NK-92 (cell line): ENCODE results near the gene PCNX1.
"Not testable (repeated sequence)": the region's sequence is repeated elsewhere in the genome, so short reads cannot be mapped to it uniquely, and the experiment has no call there.

ENCODE experiments used
- DNase-seq: peaks from one replicate; lab custom pipeline; 2025; ENCODE audit not compliant: unreplicated experiment; lab: John Stamatoyannopoulos, UW

The PCNX1 gene

GRCh38 chr14:70907176-70907995, at the start of gene PCNX1:
PCNX1 (plus strand) TSS chr14:70907459; CDS start chr14:70907851, 392 bp downstream.
- DNase-seq: no peak

DNA sequence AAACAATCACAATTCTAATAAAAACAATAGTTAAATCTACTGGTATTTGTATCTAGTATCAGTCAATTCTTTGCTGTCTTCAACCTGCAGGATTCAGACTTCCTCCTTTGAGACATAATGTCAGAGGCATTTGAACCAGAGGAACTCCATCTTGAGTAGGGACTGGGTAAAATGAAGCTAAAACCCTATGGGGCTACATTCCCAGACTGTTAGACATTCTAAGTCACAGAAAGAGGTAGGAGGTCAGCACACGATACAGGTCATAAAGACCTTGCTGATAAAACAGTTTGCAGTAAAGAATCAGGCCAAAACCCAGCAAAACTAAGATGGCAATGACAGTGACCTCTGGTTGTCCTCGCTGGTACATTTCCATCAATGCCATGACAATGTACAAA, 49.8 kb upstream of the PCNX1 start:
- DNase-seq: no peak

DNA sequence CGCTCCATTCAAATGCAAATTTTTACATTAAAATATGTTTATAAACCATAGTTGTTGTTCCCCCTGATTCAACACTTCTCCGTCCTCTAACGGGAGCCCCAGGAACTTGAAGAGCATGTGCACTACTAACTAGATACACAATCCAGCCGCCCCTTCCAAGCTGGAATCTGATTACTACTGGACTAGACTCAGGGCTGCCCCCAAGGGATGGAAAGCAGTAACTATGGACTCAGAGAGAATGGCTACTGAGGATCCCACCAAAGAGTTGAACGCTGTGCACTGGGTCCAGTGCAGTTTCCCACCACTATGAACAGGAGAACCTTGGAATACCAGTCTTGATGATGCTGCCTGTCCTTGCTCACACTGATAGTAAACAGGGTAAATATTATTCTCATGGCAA, 48.6 kb upstream of the PCNX1 start:
- DNase-seq: no peak

DNA sequence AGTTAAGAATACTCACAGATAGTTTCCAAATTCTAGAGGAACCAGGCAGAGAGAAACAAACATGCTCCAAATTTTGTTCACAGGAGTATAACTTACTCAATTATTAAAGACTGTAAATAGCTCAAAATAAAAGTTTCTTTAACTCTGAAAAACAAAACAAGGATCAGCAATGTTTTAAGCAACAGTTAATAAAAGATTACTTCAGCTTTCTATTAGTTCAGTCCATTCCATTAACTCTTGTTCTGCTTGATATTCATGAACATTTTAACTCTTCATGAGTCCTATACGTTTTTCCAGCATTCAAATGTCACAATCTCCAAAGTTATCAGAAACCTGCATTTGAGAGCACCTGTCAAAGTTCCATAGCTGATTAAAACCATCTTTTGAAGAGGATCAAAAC, 40.3 kb upstream of the PCNX1 start:
- not testable (repeated sequence) for DNase-seq

GRCh38 chr14:70871001-70871400, 36.3 kb upstream of the PCNX1 start:
- DNase-seq: no peak

- DNase-seq: no peak
Measured at GRCh38 chr14:70871863-70872677, 35.2 kb upstream of the PCNX1 start.

GRCh38 chr14:70872678-70873020, 34.6 kb upstream of the PCNX1 start:
- DNase-seq: no peak

DNA sequence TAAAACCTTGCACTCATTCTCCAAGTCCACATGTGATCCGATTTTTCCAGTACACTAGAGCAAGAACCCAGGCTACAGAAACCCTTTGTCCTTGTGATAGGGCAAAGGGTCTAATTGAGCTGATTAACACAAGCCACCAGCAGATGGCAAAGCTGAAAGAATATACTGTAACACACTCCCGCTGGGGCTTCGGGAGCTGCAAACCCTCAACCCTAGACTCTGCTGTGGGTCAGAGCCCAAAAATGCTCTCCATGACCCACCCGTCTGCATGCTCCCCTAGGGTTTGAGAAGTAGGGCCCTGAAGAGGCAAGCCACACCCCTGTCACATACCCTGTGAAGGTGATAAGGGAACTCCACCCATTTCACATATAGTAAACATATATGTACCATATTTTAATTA, 33.6 kb upstream of the PCNX1 start:
- DNase-seq: no peak

GRCh38 chr14:70875811-70876460, 31.3 kb upstream of the PCNX1 start:
- not testable (repeated sequence) for DNase-seq

DNA sequence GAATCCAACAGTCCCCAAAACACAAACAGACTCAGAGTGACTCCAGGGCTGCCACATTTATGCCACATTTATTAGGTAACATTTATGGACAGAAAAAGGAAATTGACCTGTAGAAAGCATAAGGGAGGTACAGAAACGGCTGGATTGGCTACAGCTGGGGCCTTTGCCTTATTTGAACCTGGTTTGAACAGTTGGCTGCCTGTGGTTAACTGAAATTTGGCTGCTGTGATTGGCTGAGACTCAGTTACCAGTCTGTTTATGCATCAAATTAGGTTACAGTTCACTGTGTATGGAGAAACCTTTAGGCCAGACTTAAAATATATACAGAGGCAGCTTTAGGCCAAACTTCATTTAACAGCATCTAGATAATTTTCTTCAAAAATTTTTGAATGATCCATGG, 27.8 kb upstream of the PCNX1 start:
- no peak for DNase-seq

GRCh38 chr14:70880888-70881287, 26.4 kb upstream of the PCNX1 start:
- not testable (repeated sequence) for DNase-seq

DNA sequence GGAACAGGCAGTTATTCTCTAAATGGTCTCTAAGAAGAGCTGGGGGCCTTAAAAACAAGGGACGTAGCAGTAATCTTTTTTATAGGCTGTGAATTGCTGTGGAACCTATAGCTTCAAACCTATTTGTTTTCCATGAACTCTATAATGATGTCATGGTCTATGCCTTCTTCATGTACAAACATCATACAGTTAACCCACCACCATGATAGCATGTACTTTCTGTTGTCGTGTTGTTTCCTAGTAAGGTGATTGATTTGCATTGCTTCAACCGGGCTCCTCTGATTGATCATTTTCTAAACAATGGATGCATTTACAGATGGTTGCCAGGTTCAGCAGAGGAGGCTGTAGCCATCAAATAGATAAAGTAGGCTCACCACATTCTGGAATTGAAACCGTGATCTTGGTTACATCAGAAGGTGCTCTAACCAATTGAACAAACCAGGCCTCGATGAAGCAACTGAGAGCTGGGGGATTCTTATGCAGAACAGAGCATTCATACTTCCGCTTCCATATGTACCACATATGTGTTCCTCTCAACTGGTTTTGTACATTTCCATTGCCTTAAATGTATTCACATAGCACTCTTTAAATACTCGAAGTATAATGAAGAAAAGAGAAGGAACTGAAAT, 25.6 kb upstream of the PCNX1 start:
- no peak for DNase-seq

- DNase-seq: no peak
Measured at GRCh38 chr14:70882776-70883492, 24.3 kb upstream of the PCNX1 start.

- DNase-seq: no peak
Measured at GRCh38 chr14:70884595-70885342, 22.5 kb upstream of the PCNX1 start.

DNA sequence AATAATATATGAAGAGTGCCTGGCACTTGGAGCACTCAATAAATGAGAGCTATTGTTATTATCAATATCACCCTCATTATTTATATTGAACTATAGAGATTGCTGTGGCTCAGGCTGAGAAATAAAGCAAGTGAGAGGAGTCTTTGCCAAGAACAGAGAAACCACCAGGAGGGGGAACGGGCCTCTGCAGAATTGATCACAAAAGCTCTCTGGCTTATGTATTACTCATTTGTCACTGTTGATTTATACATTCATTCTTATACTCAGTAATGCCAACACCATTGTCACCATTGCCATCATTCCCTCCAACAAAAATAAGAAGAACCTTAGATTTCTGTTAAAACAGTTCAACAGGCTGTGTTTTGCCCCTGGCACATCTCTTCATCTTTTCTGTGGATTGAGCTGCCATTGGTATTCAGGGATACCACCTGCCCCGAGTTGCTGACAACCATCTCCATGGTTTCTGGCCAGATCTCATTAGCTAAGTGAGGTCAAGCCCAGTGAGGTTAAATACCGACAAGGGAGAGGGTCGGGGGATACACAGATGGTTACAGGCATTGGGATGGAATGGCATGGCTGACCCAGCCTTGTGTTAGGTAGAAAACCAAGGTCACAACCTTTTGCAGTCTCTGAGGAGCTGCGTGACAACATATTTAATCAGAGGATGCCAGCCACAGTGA, 21.8 kb upstream of the PCNX1 start:
- no peak for DNase-seq

GRCh38 chr14:70886421-70887206, 20.6 kb upstream of the PCNX1 start:
- no peak for DNase-seq

- no peak for DNase-seq
Measured at GRCh38 chr14:70887207-70887681, 20.0 kb upstream of the PCNX1 start.

DNA sequence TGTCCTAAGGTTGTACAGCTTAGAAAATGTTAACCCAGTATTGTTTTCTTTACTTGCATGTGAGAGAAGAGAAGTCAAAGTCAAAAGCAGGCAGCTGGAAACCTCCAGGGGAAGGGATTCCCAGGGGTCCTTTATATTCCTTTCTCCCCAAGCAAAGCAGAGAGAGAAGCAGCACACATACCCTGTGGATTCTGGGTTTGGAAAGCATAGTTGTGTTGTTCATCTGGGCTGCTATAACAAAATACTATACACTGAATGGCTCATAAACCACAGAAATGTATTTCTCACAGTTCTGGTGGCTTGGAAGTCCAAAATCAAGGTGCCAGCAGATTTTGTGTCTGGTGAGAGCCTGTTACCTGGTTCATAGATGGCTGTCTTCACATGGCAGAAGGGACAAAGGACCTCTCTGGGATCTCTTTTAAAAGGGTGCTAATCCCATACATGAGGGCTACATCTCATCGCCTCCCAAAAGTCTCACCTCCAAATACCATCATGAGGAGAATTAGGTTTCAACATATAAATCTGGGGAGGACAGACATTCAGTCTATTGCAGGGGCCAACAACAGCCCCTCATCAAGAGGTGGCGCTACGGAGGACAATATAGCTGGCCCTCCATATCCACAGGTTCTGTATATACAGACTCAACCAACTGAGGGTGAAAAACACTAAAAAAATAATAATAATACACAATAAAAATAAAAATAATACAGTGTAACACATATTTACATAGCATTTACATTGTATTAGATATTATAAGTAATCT, 19.3 kb upstream of the PCNX1 start:
- DNase-seq: no peak
